ENCODE data around the gene CBX1.
"Not testable (repeated sequence)": the region's sequence is repeated elsewhere in the genome, so short reads cannot be mapped to it uniquely, and the experiment has no call there.

CBX1 gene

DNA sequence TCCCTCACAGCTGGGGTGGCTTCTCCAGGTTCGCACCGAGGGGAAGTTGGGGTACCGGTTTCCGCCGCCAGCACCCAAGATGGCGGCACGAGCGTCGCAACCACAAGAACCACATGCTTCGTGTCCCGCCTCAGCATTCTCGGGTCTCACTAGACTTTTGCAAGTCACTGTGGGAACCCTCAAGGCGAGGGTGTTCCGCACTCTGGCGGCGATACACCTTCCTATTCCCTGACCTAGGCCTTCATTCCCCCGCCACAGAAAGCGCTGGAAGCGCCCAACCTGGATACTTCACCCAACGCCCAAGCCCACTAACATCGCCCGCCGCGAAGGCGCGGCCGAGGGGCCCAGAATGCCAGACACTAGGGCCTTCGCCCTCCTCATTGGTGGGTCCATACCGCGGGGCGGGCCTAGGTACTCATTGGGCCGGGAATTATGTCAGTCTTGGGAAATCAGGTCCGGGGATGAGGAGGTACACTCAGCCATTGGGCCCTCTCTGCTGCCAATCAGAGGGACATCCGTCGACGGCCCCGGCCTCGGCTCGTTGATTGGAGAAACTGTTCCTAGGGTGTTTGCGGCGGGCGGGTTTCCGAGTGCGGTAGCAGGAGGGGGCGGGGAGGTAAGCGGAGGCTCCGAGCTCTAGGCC, 53.4 kb downstream of the CBX1 start, which contains the start of gene NFE2L1:
NFE2L1 (plus strand) TSS at position 619 of the 643 bp plus-strand sequence. CDS start 2,760 bp downstream, outside the sequence.
- Mint-ChIP-seq H3K27ac (peak within 1 kb of the TSS; percentile 97), H3K4me1 (peaks cover 43% of the 10 kb centered on the region), H3K36me3 (peaks cover 12% of the 10 kb centered on the region), H3K4me3 (peak within 1 kb of the TSS; percentile 98), H3K9me3 (no peaks in the 10 kb centered on the region), H3K27me3 (no peaks in the 10 kb centered on the region)
- DNase-seq (ENCODE audit: low spot score in 2 of 2) (peak; percentile 88 to 93), ATAC-seq (ENCODE audit: low read depth) (peak; percentile 91)

DNA sequence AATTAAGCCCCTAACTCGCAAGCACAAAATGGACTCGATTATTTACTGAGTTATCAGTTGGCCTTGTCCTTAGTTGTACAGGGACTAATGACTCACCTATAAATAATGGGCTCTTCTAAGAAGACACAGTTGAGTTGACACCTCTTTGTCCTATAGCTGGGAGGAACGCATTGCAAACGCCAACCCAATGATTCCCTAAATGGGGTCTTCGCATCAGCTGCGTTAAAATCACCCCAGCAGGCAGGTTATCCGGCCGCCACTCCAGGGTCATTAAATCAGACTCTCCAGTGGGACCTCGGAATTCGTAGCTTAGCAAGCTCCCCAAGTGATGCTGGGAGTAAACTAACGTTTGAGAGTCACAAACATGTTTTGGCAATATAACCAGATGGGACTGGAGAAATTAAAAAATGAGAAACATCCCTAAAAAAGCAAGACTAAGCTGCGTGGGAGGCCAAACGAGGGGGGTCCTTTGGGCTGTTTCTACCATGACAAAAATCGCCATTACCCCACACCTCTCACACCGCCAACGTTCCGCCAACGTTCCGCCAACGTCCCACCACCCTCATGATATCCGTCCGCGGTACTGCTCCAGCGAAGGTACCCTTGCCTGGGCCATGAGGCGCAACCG, 54.1 kb downstream of the CBX1 start:
- peak overlapping the region; percentile 98 for H3K4me3 Mint-ChIP-seq
- peaks cover 38% of the 10 kb centered on the region for H3K4me1 Mint-ChIP-seq
- peak overlapping the region; percentile 97 for H3K27ac Mint-ChIP-seq
- H3K9me3 Mint-ChIP-seq = no peaks in the 10 kb centered on the region
- no peaks in the 10 kb centered on the region for H3K27me3 Mint-ChIP-seq
- no peak for DNase-seq (ENCODE audit: low spot score in 2 of 2)
- no peak for ATAC-seq (ENCODE audit: low read depth)
- peaks cover 12% of the 10 kb centered on the region for H3K36me3 Mint-ChIP-seq

GRCh38 chr17:48046296-48046695, 55.0 kb downstream of the CBX1 start:
- peak overlapping the region; percentile 97 for H3K27ac Mint-ChIP-seq
- ATAC-seq (ENCODE audit: low read depth) = no peak
- H3K9me3 Mint-ChIP-seq = no peaks in the 10 kb centered on the region
- no peak for DNase-seq (ENCODE audit: low spot score in 2 of 2)
- H3K4me3 Mint-ChIP-seq = peak overlapping the region; percentile 98
- no peaks in the 10 kb centered on the region for H3K27me3 Mint-ChIP-seq
- H3K4me1 Mint-ChIP-seq = peaks cover 29% of the 10 kb centered on the region
- peaks cover 5% of the 10 kb centered on the region for H3K36me3 Mint-ChIP-seq

- peak overlapping the region; percentile 97 for H3K27ac Mint-ChIP-seq
- H3K4me3 Mint-ChIP-seq = no peak overlapping the region
- H3K36me3 Mint-ChIP-seq = peaks cover under 1% of the 10 kb centered on the region
- H3K27me3 Mint-ChIP-seq = no peaks in the 10 kb centered on the region
- H3K9me3 Mint-ChIP-seq = no peaks in the 10 kb centered on the region
- no peak for DNase-seq (ENCODE audit: low spot score in 2 of 2)
- peaks cover 24% of the 10 kb centered on the region for H3K4me1 Mint-ChIP-seq
- ATAC-seq (ENCODE audit: low read depth) = no peak
These were observed 55.8 kb downstream of the CBX1 start for GRCh38 chr17:48045316-48046001.

DNA sequence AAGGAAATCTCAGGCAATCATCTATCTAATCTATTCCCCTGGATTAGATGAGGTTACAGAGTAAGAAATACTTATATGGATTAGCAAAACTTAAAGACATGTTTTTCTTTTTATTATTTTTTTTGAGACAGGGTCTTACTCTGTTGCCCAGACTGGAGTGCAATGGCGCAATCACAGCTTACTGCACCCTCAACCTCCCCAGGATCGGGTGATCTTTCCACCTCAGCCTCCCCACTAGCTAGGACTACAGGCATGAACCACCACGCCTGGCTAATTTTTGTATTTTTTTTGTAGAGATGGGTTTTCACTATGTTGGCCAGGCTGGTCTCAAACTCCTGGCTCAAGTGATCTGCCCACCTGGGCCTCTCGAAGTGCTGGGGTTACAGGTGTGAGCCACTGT, 56.4 kb downstream of the CBX1 start:
- Mint-ChIP-seq H3K9me3 (no peaks in the 10 kb centered on the region), H3K27ac (no peak overlapping the region), H3K27me3 (no peaks in the 10 kb centered on the region), H3K4me3 (no peak overlapping the region), H3K4me1 (peaks cover 21% of the 10 kb centered on the region), H3K36me3 (no peaks in the 10 kb centered on the region)
- ATAC-seq (ENCODE audit: low read depth) (no peak), DNase-seq (ENCODE audit: low spot score in 2 of 2) (no peak)

- H3K36me3 Mint-ChIP-seq = no peaks in the 10 kb centered on the region
- DNase-seq (ENCODE audit: low spot score in 2 of 2) (no peak), ATAC-seq (ENCODE audit: low read depth) (no peak)
- no peaks in the 10 kb centered on the region for H3K27me3 Mint-ChIP-seq
- no peak overlapping the region for H3K4me3 Mint-ChIP-seq
- no peak overlapping the region for H3K27ac Mint-ChIP-seq
- peaks cover 17% of the 10 kb centered on the region for H3K4me1 Mint-ChIP-seq
- H3K9me3 Mint-ChIP-seq = no peaks in the 10 kb centered on the region
These were observed 58.1 kb downstream of the CBX1 start for GRCh38 chr17:48043176-48043575.

GRCh38 chr17:48038687-48039086, 62.6 kb downstream of the CBX1 start:
- Mint-ChIP-seq H3K4me1 (peaks cover 8% of the 10 kb centered on the region), H3K36me3 (no peaks in the 10 kb centered on the region), H3K27ac (no peak overlapping the region), H3K27me3 (peaks cover 6% of the 10 kb centered on the region), H3K9me3 (no peaks in the 10 kb centered on the region), H3K4me3 (peak overlapping the region; percentile 94)
- ATAC-seq (ENCODE audit: low read depth) = no peak
- DNase-seq (ENCODE audit: low spot score in 2 of 2) = no peak

DNA sequence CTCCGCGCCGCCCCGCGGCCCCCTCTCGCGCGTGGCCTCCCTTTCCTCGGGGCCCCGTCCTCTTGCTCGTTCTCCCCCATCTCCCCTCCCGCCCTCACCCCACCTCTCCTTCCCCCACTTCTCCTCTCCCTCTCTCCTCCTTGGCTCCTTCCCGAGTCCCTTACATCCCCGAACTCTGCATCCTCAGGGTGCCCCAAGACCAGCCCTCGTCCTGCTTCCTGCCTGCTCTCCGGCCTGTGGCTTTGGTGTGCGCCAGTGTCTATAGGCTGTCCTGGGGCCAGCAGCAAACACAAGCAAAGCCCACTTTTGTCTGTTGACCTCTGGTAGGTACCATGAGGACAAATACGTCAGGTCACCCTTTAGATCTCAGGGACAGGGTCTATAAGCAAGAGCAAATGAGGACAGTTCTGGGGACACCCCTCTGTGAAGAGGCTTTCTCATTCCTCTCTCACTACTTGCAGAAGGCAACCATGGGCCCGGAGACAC, 63.4 kb downstream of the CBX1 start:
- peaks cover 6% of the 10 kb centered on the region for H3K27me3 Mint-ChIP-seq
- H3K4me3 Mint-ChIP-seq = peak overlapping the region; percentile 94
- peak overlapping the region; percentile 62 for H3K27ac Mint-ChIP-seq
- peaks cover 8% of the 10 kb centered on the region for H3K4me1 Mint-ChIP-seq
- ATAC-seq (ENCODE audit: low read depth) (no peak), DNase-seq (ENCODE audit: low spot score in 2 of 2) (peak in 1 of 2 donors; percentile 23)
- no peaks in the 10 kb centered on the region for H3K9me3 Mint-ChIP-seq
- no peaks in the 10 kb centered on the region for H3K36me3 Mint-ChIP-seq

GRCh38 chr17:48037036-48037837, 64.0 kb downstream of the CBX1 start, which contains the start of gene COPZ2:
Gene COPZ2 (minus strand): TSS chr17:48037797. CDS start chr17:48037777, 20 bp downstream.
- peak within 1 kb of the TSS; percentile 94 for H3K4me3 Mint-ChIP-seq

GRCh38 chr17:48036693-48037035, 64.6 kb downstream of the CBX1 start:
- H3K9me3 Mint-ChIP-seq = no peaks in the 10 kb centered on the region
- no peak for ATAC-seq (ENCODE audit: low read depth)

More at GRCh38 chr17:48037036-48037837, 64.0 kb downstream of the CBX1 start, which contains the start of gene COPZ2:
- H3K4me1 Mint-ChIP-seq = peaks cover 8% of the 10 kb centered on the region
- ATAC-seq (ENCODE audit: low read depth) = peak; percentile 98
- peak within 1 kb of the TSS; percentile 62 for H3K27ac Mint-ChIP-seq
- no peaks in the 10 kb centered on the region for H3K9me3 Mint-ChIP-seq
- peaks cover 6% of the 10 kb centered on the region for H3K27me3 Mint-ChIP-seq
- no peaks in the 10 kb centered on the region for H3K36me3 Mint-ChIP-seq
- peak; percentile 63 to 64 for DNase-seq (ENCODE audit: low spot score in 2 of 2)

DNA sequence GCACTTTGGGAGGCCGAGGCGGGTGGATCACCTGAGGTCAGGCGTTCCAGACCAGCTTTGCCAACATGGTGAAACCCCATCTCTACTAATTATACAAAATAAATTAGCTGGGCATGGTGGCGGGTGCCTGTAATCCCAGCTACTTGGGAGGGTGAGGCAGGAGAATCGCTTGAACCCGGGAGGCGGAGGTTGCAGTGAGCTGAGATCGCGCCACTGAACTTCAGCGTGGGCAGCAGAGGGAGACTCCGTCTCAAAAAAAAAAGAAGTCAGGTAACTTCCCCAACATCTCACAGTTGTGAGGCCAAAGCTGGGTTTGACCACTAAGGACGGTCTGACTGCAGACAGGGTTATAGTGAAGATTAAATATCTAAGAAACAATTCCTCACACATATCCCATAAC, 66.5 kb downstream of the CBX1 start:
- not testable (repeated sequence) for ATAC-seq (ENCODE audit: low read depth); H3K4me3 Mint-ChIP-seq; H3K36me3 Mint-ChIP-seq; H3K4me1 Mint-ChIP-seq; H3K27ac Mint-ChIP-seq; H3K9me3 Mint-ChIP-seq; DNase-seq (ENCODE audit: low spot score in 2 of 2)
- H3K27me3 Mint-ChIP-seq = peaks cover 13% of the 10 kb centered on the region

More at GRCh38 chr17:48036693-48037035, 64.6 kb downstream of the CBX1 start:
- Mint-ChIP-seq H3K4me3 (peak overlapping the region; percentile 94), H3K27ac (no peak overlapping the region), H3K36me3 (no peaks in the 10 kb centered on the region), H3K4me1 (peaks cover 8% of the 10 kb centered on the region), H3K27me3 (peaks cover 11% of the 10 kb centered on the region)
- no peak for DNase-seq (ENCODE audit: low spot score in 2 of 2)

GRCh38 chr17:48031966-48032365, 69.3 kb downstream of the CBX1 start:
- H3K27ac Mint-ChIP-seq = no peak overlapping the region
- H3K36me3 Mint-ChIP-seq = no peaks in the 10 kb centered on the region
- H3K27me3 Mint-ChIP-seq = peaks cover 13% of the 10 kb centered on the region
- no peaks in the 10 kb centered on the region for H3K4me1 Mint-ChIP-seq
- no peaks in the 10 kb centered on the region for H3K9me3 Mint-ChIP-seq
- no peak overlapping the region for H3K4me3 Mint-ChIP-seq
- DNase-seq (ENCODE audit: low spot score in 2 of 2) (no peak), ATAC-seq (ENCODE audit: low read depth) (no peak)

GRCh38 chr17:48030531-48030930, 70.7 kb downstream of the CBX1 start:
- Mint-ChIP-seq H3K9me3 (no peaks in the 10 kb centered on the region), H3K4me3 (no peak overlapping the region), H3K27ac (no peak overlapping the region), H3K27me3 (peaks cover 9% of the 10 kb centered on the region), H3K36me3 (no peaks in the 10 kb centered on the region), H3K4me1 (peaks cover 12% of the 10 kb centered on the region)
- ATAC-seq (ENCODE audit: low read depth) (no peak), DNase-seq (ENCODE audit: low spot score in 2 of 2) (no peak)
